Loucy (cell line): Measurements from ENCODE around the gene POLR2F.

ENCODE experiments used
- H2AFZ ChIP-seq: fragments of 200-600 bp; sonication (generic); 2 replicates; pipeline ENCODE4 v1.6.0; 2016; ENCODE audit warnings: antibody characterized with exemption, mild to moderate bottlenecking, low read length, moderate library complexity
- H3F3A ChIP-seq: fragments of 200-600 bp; 2 replicates; pipeline ENCODE4 v1.6.0; 2016; ENCODE audit warnings: antibody characterized with exemption, low read depth, mild to moderate bottlenecking
- H3K27me3 ChIP-seq: fragments of 200-600 bp; sonication (generic); 2 replicates; pipeline ENCODE4 v1.6.1; 2014; ENCODE audit warnings: low read length, mild to moderate bottlenecking; ENCODE audit not compliant: insufficient read depth, poor library complexity, severe bottlenecking
- H3K36me3 ChIP-seq: fragments of 200-600 bp; sonication (generic); 2 replicates; pipeline ENCODE4 v1.6.1; 2016; ENCODE audit warnings: low read length; ENCODE audit not compliant: insufficient read depth
- H3K4me1 ChIP-seq: fragments of 200-600 bp; sonication (generic); 2 replicates; pipeline ENCODE4 v1.5.1; 2014; ENCODE audit warnings: low read length, mild to moderate bottlenecking; ENCODE audit not compliant: insufficient read depth, poor library complexity, severe bottlenecking
- H3K4me2 ChIP-seq: fragments of 200-600 bp; sonication (generic); 2 replicates; pipeline ENCODE4 v1.6.0; 2014; ENCODE audit warnings: antibody characterized with exemption, low read length, low read depth, mild to moderate bottlenecking; ENCODE audit not compliant: poor library complexity, severe bottlenecking
- H3K4me3 ChIP-seq: fragments of 200-600 bp; sonication (generic); 2 replicates; pipeline ENCODE4 v1.5.1; 2014; ENCODE audit warnings: low read length, mild to moderate bottlenecking, mixed read lengths; ENCODE audit not compliant: poor library complexity, severe bottlenecking
- H3K79me2 ChIP-seq: fragments of 200-600 bp; sonication (generic); 2 replicates; pipeline ENCODE4 v1.6.1; 2014; ENCODE audit warnings: low read length; ENCODE audit not compliant: insufficient read depth
- H3K9ac ChIP-seq: fragments of 200-600 bp; sonication (generic); 2 replicates; pipeline ENCODE4 v1.6.0; 2014; ENCODE audit warnings: mild to moderate bottlenecking, low read depth, low read length, moderate library complexity; ENCODE audit not compliant: poor library complexity, severe bottlenecking
- H3K9me2 ChIP-seq: fragments of 200-600 bp; sonication (generic); replicated peaks from 2 replicates; pipeline ENCODE4 v1.6.1; 2016; ENCODE audit warnings: low read depth, low read length, mixed read lengths
- H3K9me3 ChIP-seq: fragments of 200-600 bp; sonication (generic); 2 replicates; pipeline ENCODE4 v1.6.1; 2014; ENCODE audit warnings: mild to moderate bottlenecking, antibody characterized with exemption, low read length, low read depth; ENCODE audit not compliant: insufficient read depth
- H4K20me1 ChIP-seq: fragments of 200-600 bp; sonication (generic); 2 replicates; pipeline ENCODE4 v1.6.0; 2014; ENCODE audit warnings: antibody characterized with exemption, low read length, mild to moderate bottlenecking; ENCODE audit not compliant: insufficient read depth, poor library complexity, severe bottlenecking
- EZH2phosphoT487 ChIP-seq: fragments of 200-600 bp; IDR thresholded peaks from 2 replicates; pipeline ENCODE4 v1.6.1; 2018; ENCODE audit warnings: antibody characterized with exemption, mild to moderate bottlenecking, moderate library complexity, borderline replicate concordance
- TF ChIP-seq, protein P1 (sequence below): fragments of 200-600 bp; sonication (generic); conservative IDR thresholded peaks from 2 replicates; pipeline ENCODE4 v1.5.1; 2014; ENCODE audit warnings: mild to moderate bottlenecking, antibody characterized with exemption, low read length

POLR2F gene

DNA sequence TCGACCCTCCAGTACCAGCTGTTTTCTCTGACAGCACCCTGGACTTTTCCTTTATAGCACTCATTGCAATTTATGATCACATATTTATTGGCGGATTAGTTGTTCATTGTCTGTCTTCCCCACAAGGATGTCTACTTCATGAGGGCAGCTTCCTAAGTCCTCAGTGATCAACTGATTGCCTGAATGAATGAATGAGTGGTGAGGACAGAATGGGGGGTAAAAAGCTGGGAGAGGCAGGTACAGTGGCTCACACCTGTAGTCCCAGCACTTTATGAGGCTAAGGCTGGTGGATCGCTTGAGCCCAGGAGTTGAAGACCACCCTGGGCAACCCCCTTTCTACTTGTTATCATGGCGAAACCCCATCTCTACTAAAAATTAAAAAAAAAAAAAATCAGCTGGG lies 42.0 kb downstream of the POLR2F start:
- Histone ChIP-seq H3K4me3 (peak overlapping the region; percentile 40), H3K9me2 (no peaks in the 10 kb centered on the region), H4K20me1 (no peaks in the 10 kb centered on the region), H2AFZ (no peak overlapping the region), H3K4me1 (peaks cover 45% of the 10 kb centered on the region), H3K79me2 (no peaks in the 10 kb centered on the region), H3K9me3 (no peaks in the 10 kb centered on the region), H3K27me3 (no peaks in the 10 kb centered on the region), H3K9ac (peak overlapping the region; percentile 46), H3K36me3 (no peaks in the 10 kb centered on the region), H3K4me2 (peak overlapping the region; percentile 74), H3F3A (no peaks in the 10 kb centered on the region; the same call in 1 of the 2 replicates)
- TF ChIP-seq, protein P1, sequence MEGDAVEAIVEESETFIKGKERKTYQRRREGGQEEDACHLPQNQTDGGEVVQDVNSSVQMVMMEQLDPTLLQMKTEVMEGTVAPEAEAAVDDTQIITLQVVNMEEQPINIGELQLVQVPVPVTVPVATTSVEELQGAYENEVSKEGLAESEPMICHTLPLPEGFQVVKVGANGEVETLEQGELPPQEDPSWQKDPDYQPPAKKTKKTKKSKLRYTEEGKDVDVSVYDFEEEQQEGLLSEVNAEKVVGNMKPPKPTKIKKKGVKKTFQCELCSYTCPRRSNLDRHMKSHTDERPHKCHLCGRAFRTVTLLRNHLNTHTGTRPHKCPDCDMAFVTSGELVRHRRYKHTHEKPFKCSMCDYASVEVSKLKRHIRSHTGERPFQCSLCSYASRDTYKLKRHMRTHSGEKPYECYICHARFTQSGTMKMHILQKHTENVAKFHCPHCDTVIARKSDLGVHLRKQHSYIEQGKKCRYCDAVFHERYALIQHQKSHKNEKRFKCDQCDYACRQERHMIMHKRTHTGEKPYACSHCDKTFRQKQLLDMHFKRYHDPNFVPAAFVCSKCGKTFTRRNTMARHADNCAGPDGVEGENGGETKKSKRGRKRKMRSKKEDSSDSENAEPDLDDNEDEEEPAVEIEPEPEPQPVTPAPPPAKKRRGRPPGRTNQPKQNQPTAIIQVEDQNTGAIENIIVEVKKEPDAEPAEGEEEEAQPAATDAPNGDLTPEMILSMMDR: no peak
- no peak for TF ChIP-seq EZH2phosphoT487

DNA sequence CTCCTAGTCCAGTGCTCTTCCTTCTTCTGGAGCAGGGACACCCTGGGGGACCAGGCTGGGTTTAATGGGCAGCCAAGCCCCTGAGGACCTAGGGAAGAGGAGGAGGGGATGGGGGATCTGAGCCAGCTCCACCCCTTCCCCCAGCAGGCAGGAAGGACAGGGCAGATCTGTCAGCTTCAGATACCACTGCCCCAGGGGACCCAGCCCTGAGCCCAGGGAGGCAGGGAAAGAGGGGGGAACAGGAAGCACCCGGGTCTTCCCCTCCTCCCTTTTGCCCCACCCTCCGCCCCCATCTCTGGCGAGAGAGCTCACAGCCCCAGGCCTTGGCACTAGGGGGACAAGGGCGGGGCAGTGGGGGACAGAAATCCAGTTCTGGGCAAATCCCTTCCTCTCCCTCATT lies 42.6 kb downstream of the POLR2F start:
- TF ChIP-seq, protein P1: no peak
- TF ChIP-seq EZH2phosphoT487: no peak
- H3F3A ChIP-seq: no peaks in the 10 kb centered on the region; the same call in 1 of the 2 replicates
- H3K79me2 ChIP-seq: no peaks in the 10 kb centered on the region
- H3K4me1 ChIP-seq: peaks cover 45% of the 10 kb centered on the region
- no peaks in the 10 kb centered on the region for H3K9me2 ChIP-seq
- H3K9me3 ChIP-seq: no peaks in the 10 kb centered on the region
- H3K27me3 ChIP-seq: no peaks in the 10 kb centered on the region
- H4K20me1 ChIP-seq: no peaks in the 10 kb centered on the region
- H3K4me3 ChIP-seq: peak overlapping the region; percentile 67
- peak overlapping the region; percentile 69 for H2AFZ ChIP-seq
- H3K9ac ChIP-seq: peak overlapping the region; percentile 62
- H3K36me3 ChIP-seq: no peaks in the 10 kb centered on the region
- peak overlapping the region; percentile 74 for H3K4me2 ChIP-seq

DNA sequence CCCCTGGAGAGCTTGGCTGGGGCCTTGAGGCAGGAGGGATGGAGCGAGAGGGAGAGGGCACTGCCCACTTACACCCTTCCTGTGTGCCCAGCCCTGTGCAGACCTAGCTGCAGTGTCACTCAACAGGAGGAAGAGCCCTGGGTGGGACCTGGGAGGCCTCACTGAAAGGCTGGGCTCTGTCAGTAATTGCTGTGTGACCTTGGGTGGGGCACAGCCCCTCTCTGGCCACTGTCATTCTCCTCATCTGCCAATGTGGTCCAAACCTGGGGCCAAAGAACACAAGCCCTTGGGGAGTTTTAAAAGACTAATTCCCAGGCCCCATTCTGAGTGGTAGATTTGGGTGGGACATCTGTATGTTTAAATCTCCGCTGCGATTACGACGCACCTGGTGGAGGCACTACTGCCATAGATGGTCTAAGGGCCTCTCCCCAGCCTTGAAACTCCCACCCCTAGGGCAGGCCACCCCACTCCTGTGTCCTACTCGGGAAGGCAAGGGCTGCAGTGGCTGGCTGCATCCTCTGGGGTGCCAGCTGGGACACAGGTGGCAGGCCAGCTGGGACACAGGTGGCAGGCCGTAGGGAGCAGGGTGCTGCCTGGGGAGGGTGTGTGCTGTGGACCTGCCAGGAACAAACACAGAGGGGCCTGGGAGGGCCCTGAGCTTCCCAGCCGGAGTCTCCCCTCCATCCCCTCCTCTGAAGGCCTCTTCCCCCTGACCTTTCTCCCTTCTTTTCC lies 43.2 kb downstream of the POLR2F start:
- peak overlapping the region; percentile 67 for H3K4me3 ChIP-seq
- TF ChIP-seq, protein P1: no peak
- no peak for TF ChIP-seq EZH2phosphoT487
- no peaks in the 10 kb centered on the region; the same call in 1 of the 2 replicates for H3F3A ChIP-seq
- peak overlapping the region; percentile 62 for H3K9ac ChIP-seq
- peak overlapping the region; percentile 74 for H3K4me2 ChIP-seq
- no peaks in the 10 kb centered on the region for H3K36me3 ChIP-seq
- peak overlapping the region; percentile 69 for H2AFZ ChIP-seq
- H4K20me1 ChIP-seq: no peaks in the 10 kb centered on the region
- H3K79me2 ChIP-seq: no peaks in the 10 kb centered on the region
- H3K9me2 ChIP-seq: no peaks in the 10 kb centered on the region
- H3K27me3 ChIP-seq: no peaks in the 10 kb centered on the region
- H3K9me3 ChIP-seq: no peaks in the 10 kb centered on the region
- peaks cover 45% of the 10 kb centered on the region for H3K4me1 ChIP-seq
